ENCODE data around the gene DLK2. TPM values are rescaled to one million over a fixed set of nuclear protein-coding genes. Genes with fewer than 3 reads are reported as not detected.
A peak's percentile ranks its signal among the peaks of the same experiment; 100 is the strongest.
"Not testable (repeated sequence)": the region's sequence is repeated elsewhere in the genome, so short reads cannot be mapped to it uniquely, and the experiment has no call there.

The DLK2 gene
- total RNA-seq, 1 donor from 2014 or later = 3.4 TPM

DNA sequence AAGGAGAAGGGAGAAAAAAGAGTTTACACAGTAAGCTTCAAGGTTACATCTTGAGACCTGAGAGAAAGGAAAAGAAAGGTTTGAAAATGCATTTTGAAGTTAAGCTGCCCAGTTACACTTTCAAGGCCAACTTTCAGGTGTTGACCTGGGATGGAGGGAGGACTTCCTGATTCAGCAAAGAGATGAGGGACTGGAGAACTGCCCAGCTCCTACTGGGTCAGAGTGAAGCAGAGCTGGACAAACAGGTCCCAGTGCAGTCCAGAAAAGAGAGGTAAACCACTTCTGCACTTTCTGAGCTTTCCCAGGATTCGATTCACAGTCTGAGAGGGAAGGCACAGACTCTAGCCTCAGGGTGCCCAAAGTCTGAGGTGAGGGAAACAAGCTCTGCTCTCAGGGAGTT is 16.1 kb upstream of the DLK2 start:
- Mint-ChIP-seq H3K36me3 (no peaks in the 10 kb centered on the region), H3K9me3 (no peaks in the 10 kb centered on the region), H3K27ac (no peak overlapping the region), H3K27me3 (peaks cover 7% of the 10 kb centered on the region), H3K4me3 (no peak overlapping the region), H3K4me1 (ENCODE audit: unreplicated experiment) (no peaks in the 10 kb centered on the region)
- DNase-seq (ENCODE audit: extremely low spot score, unreplicated experiment) = no peak
- TF ChIP-seq, protein P1, sequence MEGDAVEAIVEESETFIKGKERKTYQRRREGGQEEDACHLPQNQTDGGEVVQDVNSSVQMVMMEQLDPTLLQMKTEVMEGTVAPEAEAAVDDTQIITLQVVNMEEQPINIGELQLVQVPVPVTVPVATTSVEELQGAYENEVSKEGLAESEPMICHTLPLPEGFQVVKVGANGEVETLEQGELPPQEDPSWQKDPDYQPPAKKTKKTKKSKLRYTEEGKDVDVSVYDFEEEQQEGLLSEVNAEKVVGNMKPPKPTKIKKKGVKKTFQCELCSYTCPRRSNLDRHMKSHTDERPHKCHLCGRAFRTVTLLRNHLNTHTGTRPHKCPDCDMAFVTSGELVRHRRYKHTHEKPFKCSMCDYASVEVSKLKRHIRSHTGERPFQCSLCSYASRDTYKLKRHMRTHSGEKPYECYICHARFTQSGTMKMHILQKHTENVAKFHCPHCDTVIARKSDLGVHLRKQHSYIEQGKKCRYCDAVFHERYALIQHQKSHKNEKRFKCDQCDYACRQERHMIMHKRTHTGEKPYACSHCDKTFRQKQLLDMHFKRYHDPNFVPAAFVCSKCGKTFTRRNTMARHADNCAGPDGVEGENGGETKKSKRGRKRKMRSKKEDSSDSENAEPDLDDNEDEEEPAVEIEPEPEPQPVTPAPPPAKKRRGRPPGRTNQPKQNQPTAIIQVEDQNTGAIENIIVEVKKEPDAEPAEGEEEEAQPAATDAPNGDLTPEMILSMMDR (conservative IDR thresholded peaks at IDR 0.05) = no peak

GRCh38 chr6:43469947-43470346 is 14.6 kb upstream of the DLK2 start:
- Mint-ChIP-seq H3K36me3 (no peaks in the 10 kb centered on the region), H3K9me3 (no peaks in the 10 kb centered on the region), H3K4me1 (ENCODE audit: unreplicated experiment) (no peaks in the 10 kb centered on the region), H3K27ac (no peak overlapping the region), H3K4me3 (no peak overlapping the region), H3K27me3 (peaks cover 9% of the 10 kb centered on the region)
- TF ChIP-seq, protein P1 (conservative IDR thresholded peaks at IDR 0.05) = no peak
- no peak for DNase-seq (ENCODE audit: extremely low spot score, unreplicated experiment)

- Mint-ChIP-seq H3K27ac (peak overlapping the region; percentile 76), H3K9me3 (no peaks in the 10 kb centered on the region), H3K27me3 (peaks cover 9% of the 10 kb centered on the region), H3K4me1 (ENCODE audit: unreplicated experiment) (no peaks in the 10 kb centered on the region), H3K36me3 (no peaks in the 10 kb centered on the region), H3K4me3 (no peak overlapping the region)
- TF ChIP-seq, protein P1 (conservative IDR thresholded peaks at IDR 0.05) = no peak
- no peak for DNase-seq (ENCODE audit: extremely low spot score, unreplicated experiment)
Observed at GRCh38 chr6:43468748-43469681, 13.7 kb upstream of the DLK2 start.

DNA sequence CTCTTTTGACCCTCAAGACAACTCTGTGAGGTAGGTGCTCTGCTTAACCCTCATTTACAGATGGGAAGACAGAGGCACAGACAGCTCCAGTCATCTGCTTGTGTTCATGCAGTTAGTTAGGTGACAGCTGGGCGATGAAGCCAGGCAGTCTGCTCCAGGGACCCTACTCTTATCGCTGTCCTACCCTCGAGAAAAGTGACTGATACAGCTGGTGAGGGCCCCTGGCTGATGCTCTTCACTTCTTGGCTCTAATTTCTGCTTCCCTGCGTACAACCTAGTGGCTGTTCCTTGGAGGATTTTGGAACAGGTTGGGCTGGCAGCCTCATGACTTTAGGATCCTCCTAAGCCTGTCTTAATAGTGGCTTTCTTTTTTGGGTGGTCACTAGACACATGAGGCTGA is 12.9 kb upstream of the DLK2 start:
- H3K36me3 Mint-ChIP-seq = no peaks in the 10 kb centered on the region
- TF ChIP-seq, protein P1 (conservative IDR thresholded peaks at IDR 0.05) = no peak
- peaks cover 10% of the 10 kb centered on the region for H3K27me3 Mint-ChIP-seq
- H3K4me3 Mint-ChIP-seq = no peak overlapping the region
- no peaks in the 10 kb centered on the region for H3K9me3 Mint-ChIP-seq
- no peak for DNase-seq (ENCODE audit: extremely low spot score, unreplicated experiment)
- no peak overlapping the region for H3K27ac Mint-ChIP-seq
- H3K4me1 Mint-ChIP-seq (ENCODE audit: unreplicated experiment) = no peaks in the 10 kb centered on the region

GRCh38 chr6:43467752-43468151 is 12.4 kb upstream of the DLK2 start:
- peaks cover 14% of the 10 kb centered on the region for H3K27me3 Mint-ChIP-seq
- no peak overlapping the region for H3K4me3 Mint-ChIP-seq
- no peak for DNase-seq (ENCODE audit: extremely low spot score, unreplicated experiment)
- H3K36me3 Mint-ChIP-seq = no peaks in the 10 kb centered on the region
- H3K4me1 Mint-ChIP-seq (ENCODE audit: unreplicated experiment) = no peaks in the 10 kb centered on the region
- TF ChIP-seq, protein P1 (conservative IDR thresholded peaks at IDR 0.05) = no peak
- H3K27ac Mint-ChIP-seq = no peak overlapping the region
- no peaks in the 10 kb centered on the region for H3K9me3 Mint-ChIP-seq

GRCh38 chr6:43467265-43467664 is 11.9 kb upstream of the DLK2 start:
- not testable (repeated sequence) for H3K4me3 Mint-ChIP-seq; H3K9me3 Mint-ChIP-seq; H3K36me3 Mint-ChIP-seq; H3K27ac Mint-ChIP-seq; DNase-seq (ENCODE audit: extremely low spot score, unreplicated experiment); H3K4me1 Mint-ChIP-seq (ENCODE audit: unreplicated experiment)
- peaks cover 19% of the 10 kb centered on the region for H3K27me3 Mint-ChIP-seq
